ENCODE results near the gene TUBGCP5. TPM values are rescaled to one million over a fixed set of nuclear protein-coding genes. Genes with fewer than 3 reads are reported as not detected.
A peak's percentile ranks its signal among the peaks of the same experiment; 100 is the strongest.

The TUBGCP5 gene
- total and polyA plus RNA-seq, 10 of the 15 experiments (the other 5 are each of a cell fraction or from before 2014, with no cell fraction given): 6.4 to 29.2 (median 20.2) TPM

DNA sequence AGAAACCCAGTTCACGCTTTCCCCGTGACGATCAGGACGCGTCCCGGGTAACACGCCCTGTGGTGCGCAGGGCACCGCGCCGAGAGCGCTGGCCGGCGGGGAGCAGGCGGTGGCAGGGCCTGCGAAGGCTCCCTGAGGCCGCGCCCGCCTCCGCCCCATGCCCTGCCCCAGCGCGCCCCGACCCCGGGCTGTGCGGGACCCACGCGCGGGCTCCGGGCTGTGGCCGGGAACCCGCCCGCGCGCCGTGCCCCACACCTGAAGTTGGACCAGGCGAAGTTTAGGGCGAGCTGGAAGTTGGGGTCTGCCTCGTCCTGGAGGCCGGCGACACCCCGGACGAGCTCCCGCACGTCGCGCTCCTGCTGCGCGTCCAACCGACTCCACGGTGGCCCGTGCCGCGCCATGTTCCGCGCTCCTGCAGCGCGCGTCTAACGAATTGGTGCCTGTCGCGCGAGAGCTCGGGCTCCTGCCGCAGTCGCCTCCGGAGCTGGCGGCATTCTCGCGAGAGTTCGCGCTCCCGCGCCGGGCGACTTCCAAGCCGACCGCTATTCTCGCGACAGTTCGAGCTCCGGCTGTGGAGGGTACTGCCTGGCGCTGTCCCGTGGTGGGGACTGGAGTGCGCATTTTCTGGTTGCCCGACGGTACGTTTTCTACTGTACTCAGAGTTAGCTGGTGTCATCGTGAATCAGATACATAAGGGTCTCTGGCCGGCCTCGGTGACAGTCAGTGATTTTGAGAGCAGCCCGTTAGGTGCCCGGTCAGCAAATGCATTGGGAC, at the start of gene TUBGCP5 (continued):
- TF ChIP-seq STAT3 (IDR thresholded peaks at IDR 0.05; ENCODE audit: low read depth, low read length) (no peak), MYC (IDR thresholded peaks at IDR 0.05; ENCODE audit: insufficient read depth, insufficient read length, insufficient replicate concordance, low read length, severe bottlenecking) (no peak), WRNIP1 (IDR thresholded peaks at IDR 0.05; ENCODE audit: borderline replicate concordance, low read depth, low read length) (no peak), EZH2 (IDR thresholded peaks at IDR 0.05; ENCODE audit: borderline replicate concordance, control insufficient read depth, low read depth, low read length) (no peak), CUX1 (IDR thresholded peaks at IDR 0.05; ENCODE audit: insufficient replicate concordance, low read depth, low read length) (no peak), NFXL1 (IDR thresholded peaks at IDR 0.05; ENCODE audit: borderline replicate concordance) (no peak), RELA (IDR thresholded peaks at IDR 0.05; ENCODE audit: borderline replicate concordance, partially characterized antibody) (no peak), ZBTB4 (CRISPR knock-in tag; IDR thresholded peaks at IDR 0.05) (no peak), CHD1 (IDR thresholded peaks at IDR 0.05; ENCODE audit: low read depth, low read length) (no peak), ASH2L (IDR thresholded peaks at IDR 0.05; ENCODE audit: borderline replicate concordance, low read depth) (peak; percentile 55; the same call in 1 of the 2 replicates), SMAD5 (IDR thresholded peaks at IDR 0.05; ENCODE audit: low read depth) (peak; percentile 83; the same call in 1 of the 2 replicates), NR2C1 (IDR thresholded peaks at IDR 0.05) (peak; percentile 19; the same call in 1 of the 2 replicates), BACH1 (IDR thresholded peaks at IDR 0.05; ENCODE audit: borderline replicate concordance) (peak; percentile 94), SRF (IDR thresholded peaks at IDR 0.05; ENCODE audit: low read depth in 2 of 2, low read length in 2 of 2) (no peak), SMC3 (IDR thresholded peaks at IDR 0.05; ENCODE audit: borderline replicate concordance, low read length) (no peak)
- TF ChIP-seq, protein P1, sequence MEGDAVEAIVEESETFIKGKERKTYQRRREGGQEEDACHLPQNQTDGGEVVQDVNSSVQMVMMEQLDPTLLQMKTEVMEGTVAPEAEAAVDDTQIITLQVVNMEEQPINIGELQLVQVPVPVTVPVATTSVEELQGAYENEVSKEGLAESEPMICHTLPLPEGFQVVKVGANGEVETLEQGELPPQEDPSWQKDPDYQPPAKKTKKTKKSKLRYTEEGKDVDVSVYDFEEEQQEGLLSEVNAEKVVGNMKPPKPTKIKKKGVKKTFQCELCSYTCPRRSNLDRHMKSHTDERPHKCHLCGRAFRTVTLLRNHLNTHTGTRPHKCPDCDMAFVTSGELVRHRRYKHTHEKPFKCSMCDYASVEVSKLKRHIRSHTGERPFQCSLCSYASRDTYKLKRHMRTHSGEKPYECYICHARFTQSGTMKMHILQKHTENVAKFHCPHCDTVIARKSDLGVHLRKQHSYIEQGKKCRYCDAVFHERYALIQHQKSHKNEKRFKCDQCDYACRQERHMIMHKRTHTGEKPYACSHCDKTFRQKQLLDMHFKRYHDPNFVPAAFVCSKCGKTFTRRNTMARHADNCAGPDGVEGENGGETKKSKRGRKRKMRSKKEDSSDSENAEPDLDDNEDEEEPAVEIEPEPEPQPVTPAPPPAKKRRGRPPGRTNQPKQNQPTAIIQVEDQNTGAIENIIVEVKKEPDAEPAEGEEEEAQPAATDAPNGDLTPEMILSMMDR (IDR thresholded peaks at IDR 0.05 in 2 of 3, conservative IDR thresholded peaks at IDR 0.05 in 1 of 3; ENCODE audit: control insufficient read depth in 2 of 3, extremely low read depth in 1 of 3, insufficient read depth in 1 of 3, low read depth in 3 of 3, low read length in 3 of 3): peak; percentile 8 to 41 (median 30); a peak in 2 of 6 replicates
- TF ChIP-seq, protein P2, sequence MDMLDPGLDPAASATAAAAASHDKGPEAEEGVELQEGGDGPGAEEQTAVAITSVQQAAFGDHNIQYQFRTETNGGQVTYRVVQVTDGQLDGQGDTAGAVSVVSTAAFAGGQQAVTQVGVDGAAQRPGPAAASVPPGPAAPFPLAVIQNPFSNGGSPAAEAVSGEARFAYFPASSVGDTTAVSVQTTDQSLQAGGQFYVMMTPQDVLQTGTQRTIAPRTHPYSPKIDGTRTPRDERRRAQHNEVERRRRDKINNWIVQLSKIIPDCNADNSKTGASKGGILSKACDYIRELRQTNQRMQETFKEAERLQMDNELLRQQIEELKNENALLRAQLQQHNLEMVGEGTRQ (IDR thresholded peaks at IDR 0.05; ENCODE audit: borderline replicate concordance, low read depth, low read length): no peak
